Lower lobe of right lung (tissue), 2 donors: ENCODE measurements around the gene RNF43. TPM values are rescaled to one million over a fixed set of nuclear protein-coding genes. Genes with fewer than 3 reads are reported as not detected.

ENCODE experiments used
- ATAC-seq, 2 donors: fragments of 200-7000 bp; cut with Tn5 transposase; one replicate each; pipeline ENCODE4 v1.9.1; 2020 to 2022; ENCODE audit warnings: mild to moderate bottlenecking in 2 of 2, moderate library complexity in 2 of 2
- DNase-seq: peaks from one replicate; pipeline ENCODE4 v3.0.0-alpha.2; 2020
- H3K27ac ChIP-seq: fragments of 200-600 bp; one replicate; pipeline ENCODE4 v1.8.0; 2022
- H3K27me3 ChIP-seq: fragments of 200-600 bp; one replicate; pipeline ENCODE4 v1.8.0; 2022; ENCODE audit warnings: low read depth
- H3K36me3 ChIP-seq: fragments of 200-600 bp; one replicate; pipeline ENCODE4 v1.8.0; 2022; ENCODE audit warnings: mild to moderate bottlenecking
- H3K4me1 ChIP-seq: fragments of 200-600 bp; one replicate; pipeline ENCODE4 v1.8.0; 2022
- H3K4me3 ChIP-seq: fragments of 200-600 bp; one replicate; pipeline ENCODE4 v1.8.0; 2022; ENCODE audit warnings: mild to moderate bottlenecking
- H3K9me3 ChIP-seq: fragments of 200-600 bp; one replicate; pipeline ENCODE4 v1.8.0; 2022
- CTCF ChIP-seq: fragments of 200-600 bp; IDR thresholded peaks from one replicate; pipeline ENCODE4 v1.8.0; 2022; ENCODE audit warnings: antibody characterized with exemption, mild to moderate bottlenecking
- intact Hi-C: fragments of 100-400 bp; cut with DNase I; formaldehyde crosslinking; loops from one replicate; pipeline ENCODE4 v1.11.0; 2022
- total RNA-seq: library from RNA; stranded (reverse); fragmentation: NEBNext Ultra II Directional; extraction: Animal tissue kit (Norgen Biotek cat#: 25700); gene quantifications from one replicate; pipeline ENCODE4 v1.2.1, GENCODE V29; 2021
- donor health status: DM: no; HTN: yes; CAD: no; lungs with severe emphysema.

Gene RNF43
- total RNA-seq, 1 donor from 2014 or later: 9.7 TPM

GRCh38 chr17:58377093-58377601, 40.2 kb downstream of the RNF43 start:
- ATAC-seq (peak; percentile 76 to 83), DNase-seq (no peak)
- no peaks in the 10 kb centered on the region for H3K36me3 ChIP-seq
- no peaks in the 10 kb centered on the region for H3K9me3 ChIP-seq
- no peak for TF ChIP-seq CTCF
- H3K4me3 ChIP-seq: no peak overlapping the region
- H3K4me1 ChIP-seq: peaks cover 40% of the 10 kb centered on the region
- intact Hi-C loops: no loop called here
- H3K27ac ChIP-seq: no peak overlapping the region
- H3K27me3 ChIP-seq: no peaks in the 10 kb centered on the region

- H3K36me3 ChIP-seq: no peaks in the 10 kb centered on the region
- peaks cover 34% of the 10 kb centered on the region for H3K4me1 ChIP-seq
- peak; percentile 51 to 72 for ATAC-seq
- no peak for DNase-seq
- H3K9me3 ChIP-seq: no peaks in the 10 kb centered on the region
- no peaks in the 10 kb centered on the region for H3K27me3 ChIP-seq
- H3K27ac ChIP-seq: no peak overlapping the region
- TF ChIP-seq CTCF: no peak
- intact Hi-C loops: no loop called here
- no peak overlapping the region for H3K4me3 ChIP-seq
Observed at GRCh38 chr17:58376472-58377000, 40.8 kb downstream of the RNF43 start.

GRCh38 chr17:58375811-58376210, 41.5 kb downstream of the RNF43 start:
- intact Hi-C loops: no loop called here
- no peak for ATAC-seq

GRCh38 chr17:58375256-58375655, 42.1 kb downstream of the RNF43 start:
- intact Hi-C loops: no loop called here
- ATAC-seq (no peak), DNase-seq (no peak)

More at GRCh38 chr17:58375811-58376210, 41.5 kb downstream of the RNF43 start:
- H3K36me3 ChIP-seq: no peaks in the 10 kb centered on the region
- H3K4me1 ChIP-seq: peaks cover 26% of the 10 kb centered on the region
- H3K27me3 ChIP-seq: no peaks in the 10 kb centered on the region
- H3K27ac ChIP-seq: no peak overlapping the region
- DNase-seq: no peak
- TF ChIP-seq CTCF: no peak
- H3K9me3 ChIP-seq: no peaks in the 10 kb centered on the region
- H3K4me3 ChIP-seq: no peak overlapping the region

GRCh38 chr17:58373923-58374322, 43.4 kb downstream of the RNF43 start:
- Histone ChIP-seq H3K4me1 (peaks cover 20% of the 10 kb centered on the region), H3K4me3 (no peak overlapping the region), H3K27me3 (no peaks in the 10 kb centered on the region), H3K27ac (no peak overlapping the region), H3K9me3 (no peaks in the 10 kb centered on the region), H3K36me3 (peaks cover 5% of the 10 kb centered on the region)
- intact Hi-C loops: no loop called here
- no peak for TF ChIP-seq CTCF
- DNase-seq: no peak
- ATAC-seq: no peak

More at GRCh38 chr17:58375256-58375655, 42.1 kb downstream of the RNF43 start:
- Histone ChIP-seq H3K4me3 (no peak overlapping the region), H3K27ac (no peak overlapping the region), H3K27me3 (no peaks in the 10 kb centered on the region), H3K4me1 (peaks cover 25% of the 10 kb centered on the region), H3K36me3 (peaks cover 5% of the 10 kb centered on the region), H3K9me3 (no peaks in the 10 kb centered on the region)
- no peak for TF ChIP-seq CTCF
